GM23248 (cell line): ENCODE results near the gene TRMT44. TPM values are rescaled to one million over a fixed set of nuclear protein-coding genes. Genes with fewer than 3 reads are reported as not detected.

Source experiments
- DNase-seq: peaks from one replicate; pipeline ENCODE4 v3.0.0-alpha.2; 2015
- H2AFZ ChIP-seq: fragments of 200-600 bp; sonication (generic); 2 replicates; pipeline ENCODE4 v1.6.1; 2016; ENCODE audit warnings: antibody characterized with exemption
- H3F3A ChIP-seq: fragments of 200-600 bp; sonication (generic); 2 replicates; pipeline ENCODE4 v1.6.1; 2016; ENCODE audit warnings: mild to moderate bottlenecking, antibody characterized with exemption, mixed run types; ENCODE audit not compliant: insufficient read depth
- H3K27ac ChIP-seq: fragments of 200-600 bp; sonication (generic); 2 replicates; pipeline ENCODE4 v1.5.1; 2016; ENCODE audit warnings: mild to moderate bottlenecking
- H3K27me3 ChIP-seq: fragments of 200-600 bp; sonication (generic); replicated peaks from 2 replicates; pipeline ENCODE4 v1.6.1; 2016; ENCODE audit warnings: mild to moderate bottlenecking; ENCODE audit not compliant: insufficient read depth
- H3K36me3 ChIP-seq: fragments of 200-600 bp; sonication (generic); 2 replicates; pipeline ENCODE4 v1.6.1; 2016; ENCODE audit warnings: low read depth, mild to moderate bottlenecking
- H3K4me1 ChIP-seq: fragments of 200-600 bp; sonication (generic); 2 replicates; pipeline ENCODE4 v1.6.1; 2016; ENCODE audit warnings: mild to moderate bottlenecking; ENCODE audit not compliant: insufficient read depth
- H3K4me2 ChIP-seq: fragments of 200-600 bp; sonication (generic); one replicate; pipeline ENCODE4 v1.6.1; 2016; ENCODE audit warnings: mild to moderate bottlenecking; ENCODE audit not compliant: unreplicated experiment
- H3K4me3 ChIP-seq: fragments of 200-600 bp; sonication (generic); 2 replicates; pipeline ENCODE4 v1.5.1; 2016; ENCODE audit warnings: mild to moderate bottlenecking
- H3K79me2 ChIP-seq: fragments of 200-600 bp; sonication (generic); 2 replicates; pipeline ENCODE4 v1.6.1; 2016; ENCODE audit warnings: mild to moderate bottlenecking; ENCODE audit not compliant: insufficient read depth
- H3K9ac ChIP-seq: fragments of 200-600 bp; sonication (generic); 2 replicates; pipeline ENCODE4 v1.6.1; 2016; ENCODE audit warnings: mild to moderate bottlenecking
- H3K9me2 ChIP-seq: fragments of 200-600 bp; sonication (generic); 2 replicates; pipeline ENCODE4 v1.6.1; 2016; ENCODE audit warnings: mixed run types, mild to moderate bottlenecking, moderate library complexity; ENCODE audit not compliant: insufficient read depth
- H3K9me3 ChIP-seq: fragments of 200-600 bp; sonication (generic); one replicate; pipeline ENCODE4 v1.6.1; 2017; ENCODE audit warnings: low read depth
- H4K20me1 ChIP-seq: fragments of 200-600 bp; sonication (generic); 2 replicates; pipeline ENCODE4 v1.6.0; 2016; ENCODE audit not compliant: insufficient read depth
- EZH2 ChIP-seq: fragments of 200-600 bp; sonication (generic); IDR thresholded peaks from 2 replicates; pipeline ENCODE4 v1.6.1; 2018; ENCODE audit warnings: antibody characterized with exemption, mild to moderate bottlenecking; ENCODE audit not compliant: insufficient read depth, poor library complexity, severe bottlenecking
- EZH2phosphoT487 ChIP-seq: fragments of 200-600 bp; sonication (generic); IDR thresholded peaks from 2 replicates; pipeline ENCODE4 v1.6.1; 2018; ENCODE audit warnings: antibody characterized with exemption, moderate library complexity, mild to moderate bottlenecking, low read depth; ENCODE audit not compliant: insufficient read depth
- WGBS, 2 experiments: methylation state at CpG; one replicate each; pipeline ENCODE4 v1.1.6; 2015 to 2017; ENCODE audit warnings: low lambda C conversion rate in 2 of 2, low coverage in 1 of 2; ENCODE audit errors: missing lambda C conversion rate in 2 of 2; 5-methylcytosine and 5-hydroxymethylcytosine counted together
- in situ Hi-C: fragments of 300-500 bp; cut with MboI; formaldehyde crosslinking; loops from 2 replicates; pipeline ENCODE4 v1.15.0; 2020
- polyA plus RNA-seq: library from polyadenylated mRNA; unstranded; fragments of >200 nt; fragmentation: Nextera tagmentation; extraction: Ambion mirVana; gene quantifications from 2 replicates; pipeline ENCODE4 v1.2.1, GENCODE V29; 2016
- total RNA-seq: library from RNA; depleted of rRNA; stranded (reverse); fragments of >200 nt; shearing (Covaris generic); gene quantifications from 2 replicates; pipeline ENCODE4 v1.2.3, GENCODE V29; 2014

The TRMT44 gene
- total and polyA plus RNA-seq, 2 experiments from 2014 or later, result 4.1 to 12.0 TPM

DNA sequence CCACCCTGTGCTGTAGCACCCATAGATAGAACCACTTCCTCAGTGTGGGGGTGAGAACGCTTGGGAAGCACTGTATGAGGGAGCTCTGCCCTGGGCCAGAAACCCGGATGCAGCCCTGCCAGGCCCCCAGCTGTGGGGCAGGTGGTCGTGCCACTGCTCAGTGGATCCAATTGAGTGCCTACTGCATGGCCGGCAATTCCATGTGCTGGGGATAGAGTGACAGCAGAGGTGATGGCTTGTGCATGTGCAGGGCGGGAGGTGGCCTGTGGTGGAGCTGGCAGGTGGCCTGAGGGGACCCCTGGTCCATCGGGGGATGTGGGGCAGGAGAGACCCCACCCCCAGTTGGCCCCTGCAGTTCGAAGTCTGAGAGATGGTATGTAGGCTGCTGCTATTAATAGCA lies 60.4 kb downstream of the TRMT44 start:
- no peaks in the 10 kb centered on the region for H4K20me1 ChIP-seq
- H3F3A ChIP-seq, result no peaks in the 10 kb centered on the region
- no peak for DNase-seq
- no peak overlapping the region for H3K27ac ChIP-seq
- in situ Hi-C loops, result no loop called here
- TF ChIP-seq EZH2 (no peak), EZH2phosphoT487 (no peak)
- H3K4me1 ChIP-seq, result peaks cover 1% of the 10 kb centered on the region
- H3K79me2 ChIP-seq, result no peaks in the 10 kb centered on the region
- no peak overlapping the region for H3K9ac ChIP-seq
- no peak overlapping the region for H3K4me3 ChIP-seq
- no peaks in the 10 kb centered on the region for H3K36me3 ChIP-seq
- no peak overlapping the region for H2AFZ ChIP-seq
- 62 to 65% methylated on average over 7 of the region's 7 CpGs for WGBS, 2 experiments
- H3K9me3 ChIP-seq, result no peaks in the 10 kb centered on the region
- no peak overlapping the region for H3K4me2 ChIP-seq
- no peaks in the 10 kb centered on the region for H3K27me3 ChIP-seq
- no peaks in the 10 kb centered on the region for H3K9me2 ChIP-seq

DNA sequence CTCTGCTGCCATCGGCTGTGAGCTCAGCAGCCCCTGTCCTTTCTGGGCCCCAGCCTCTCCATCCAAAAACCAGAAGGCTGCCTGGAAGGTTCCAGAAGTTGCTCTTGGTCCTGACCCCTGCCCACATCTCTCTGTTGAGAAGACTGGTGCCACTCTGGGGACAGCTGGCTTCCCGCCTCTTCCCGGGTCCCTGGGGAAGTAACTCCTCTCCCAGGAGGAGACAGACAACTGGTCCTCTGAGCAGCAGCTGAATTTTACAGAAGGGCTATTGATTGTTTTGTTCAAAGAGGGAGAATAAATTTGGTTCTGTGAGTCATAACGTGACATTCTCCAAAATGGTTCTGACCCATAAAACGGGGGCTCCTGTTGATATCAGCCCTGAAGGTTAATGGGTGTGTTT lies 61.2 kb downstream of the TRMT44 start:
- no peak overlapping the region for H2AFZ ChIP-seq
- WGBS, 2 experiments, result 59 to 64% methylated on average over 5 of the region's 5 CpGs
- no peaks in the 10 kb centered on the region for H4K20me1 ChIP-seq
- H3K79me2 ChIP-seq, result no peaks in the 10 kb centered on the region
- no peak overlapping the region for H3K27ac ChIP-seq
- H3K4me1 ChIP-seq, result peaks cover 8% of the 10 kb centered on the region
- H3F3A ChIP-seq, result no peaks in the 10 kb centered on the region
- in situ Hi-C loops, result no loop called here
- no peaks in the 10 kb centered on the region for H3K27me3 ChIP-seq
- H3K4me3 ChIP-seq, result no peak overlapping the region
- H3K9me2 ChIP-seq, result no peaks in the 10 kb centered on the region
- H3K4me2 ChIP-seq, result no peak overlapping the region
- no peaks in the 10 kb centered on the region for H3K36me3 ChIP-seq
- no peak overlapping the region for H3K9ac ChIP-seq
- TF ChIP-seq EZH2phosphoT487 (no peak), EZH2 (no peak)
- no peaks in the 10 kb centered on the region for H3K9me3 ChIP-seq
- no peak for DNase-seq

- in situ Hi-C loops, result no loop called here
- Histone ChIP-seq H3K4me2 (no peak overlapping the region), H3K9ac (no peak overlapping the region), H3K9me2 (no peaks in the 10 kb centered on the region), H4K20me1 (no peaks in the 10 kb centered on the region), H3K4me1 (peaks cover 14% of the 10 kb centered on the region), H3F3A (0 out of 2 replicates have a peak, but pooled peaks cover under 1% of the 10 kb centered on the region), H3K9me3 (no peaks in the 10 kb centered on the region), H3K27me3 (no peaks in the 10 kb centered on the region), H3K4me3 (no peak overlapping the region), H3K36me3 (no peaks in the 10 kb centered on the region), H3K27ac (no peak overlapping the region), H3K79me2 (no peaks in the 10 kb centered on the region), H2AFZ (no peak overlapping the region)
- no peak for DNase-seq
- WGBS, 2 experiments, result 58 to 64% methylated on average over 6 of the region's 6 CpGs
- no peak for TF ChIP-seq EZH2
- no peak for TF ChIP-seq EZH2phosphoT487
These were observed 61.8 kb downstream of the TRMT44 start for GRCh38 chr4:8502371-8502770.

DNA sequence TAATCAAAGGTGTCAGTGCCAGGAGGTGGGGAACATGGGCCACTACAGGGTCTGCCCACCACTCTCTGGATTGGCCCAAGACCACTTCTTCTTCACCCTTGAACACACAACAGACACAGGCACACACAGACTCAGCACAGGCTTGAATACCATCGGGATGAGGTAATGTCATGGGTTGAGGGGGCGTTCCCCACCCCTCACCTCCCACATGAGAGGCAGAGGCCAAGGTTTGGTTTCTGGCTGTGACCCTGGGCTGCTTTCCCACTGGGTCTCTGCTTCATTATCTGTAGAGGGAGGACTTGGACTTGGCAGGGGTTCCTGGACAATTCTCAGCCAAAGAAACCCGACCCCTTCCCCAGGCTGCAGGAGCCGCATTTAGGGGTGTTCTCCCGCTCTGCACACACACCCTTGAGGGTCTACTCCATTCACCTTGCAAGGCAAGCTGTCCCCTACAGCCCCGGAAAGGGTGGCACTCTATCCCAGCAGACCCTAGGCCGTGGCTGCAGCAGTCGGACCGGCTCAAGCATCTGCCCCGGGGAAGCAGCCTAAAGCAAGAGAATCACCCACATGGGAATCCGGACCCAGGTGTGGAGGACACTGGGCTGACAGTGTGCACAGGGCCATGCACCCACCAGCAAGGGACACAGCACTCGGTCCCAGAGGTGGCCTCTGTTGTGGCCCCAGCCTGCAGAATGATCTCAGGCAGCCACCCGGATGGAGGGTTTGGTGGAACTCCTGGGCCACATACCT lies 62.4 kb downstream of the TRMT44 start:
- 64 to 67% methylated on average over 13 of the region's 13 CpGs for WGBS, 2 experiments
- no peak overlapping the region for H3K9ac ChIP-seq
- DNase-seq, result no peak
- H3K27me3 ChIP-seq, result no peaks in the 10 kb centered on the region
- H2AFZ ChIP-seq, result no peak overlapping the region
- peaks cover 18% of the 10 kb centered on the region for H3K4me1 ChIP-seq
- no peaks in the 10 kb centered on the region for H3K9me3 ChIP-seq
- in situ Hi-C loops, result no loop called here
- no peaks in the 10 kb centered on the region for H3K36me3 ChIP-seq
- H3F3A ChIP-seq, result peaks cover 7% of the 10 kb centered on the region; the same call in 1 of the 2 replicates
- H3K79me2 ChIP-seq, result no peaks in the 10 kb centered on the region
- no peak overlapping the region for H3K27ac ChIP-seq
- no peaks in the 10 kb centered on the region for H3K9me2 ChIP-seq
- TF ChIP-seq EZH2, result no peak
- no peak for TF ChIP-seq EZH2phosphoT487
- no peaks in the 10 kb centered on the region for H4K20me1 ChIP-seq
- H3K4me2 ChIP-seq, result no peak overlapping the region
- H3K4me3 ChIP-seq, result no peak overlapping the region
